Measurements from ENCODE around the gene DENND5A.

GRCh38 chr11:9177438-9178091 lies 87.6 kb downstream of the DENND5A start:
- no peak for TF ChIP-seq POLR2AphosphoS5 (IDR thresholded peaks at IDR 0.05)
- TF ChIP-seq, protein P1, sequence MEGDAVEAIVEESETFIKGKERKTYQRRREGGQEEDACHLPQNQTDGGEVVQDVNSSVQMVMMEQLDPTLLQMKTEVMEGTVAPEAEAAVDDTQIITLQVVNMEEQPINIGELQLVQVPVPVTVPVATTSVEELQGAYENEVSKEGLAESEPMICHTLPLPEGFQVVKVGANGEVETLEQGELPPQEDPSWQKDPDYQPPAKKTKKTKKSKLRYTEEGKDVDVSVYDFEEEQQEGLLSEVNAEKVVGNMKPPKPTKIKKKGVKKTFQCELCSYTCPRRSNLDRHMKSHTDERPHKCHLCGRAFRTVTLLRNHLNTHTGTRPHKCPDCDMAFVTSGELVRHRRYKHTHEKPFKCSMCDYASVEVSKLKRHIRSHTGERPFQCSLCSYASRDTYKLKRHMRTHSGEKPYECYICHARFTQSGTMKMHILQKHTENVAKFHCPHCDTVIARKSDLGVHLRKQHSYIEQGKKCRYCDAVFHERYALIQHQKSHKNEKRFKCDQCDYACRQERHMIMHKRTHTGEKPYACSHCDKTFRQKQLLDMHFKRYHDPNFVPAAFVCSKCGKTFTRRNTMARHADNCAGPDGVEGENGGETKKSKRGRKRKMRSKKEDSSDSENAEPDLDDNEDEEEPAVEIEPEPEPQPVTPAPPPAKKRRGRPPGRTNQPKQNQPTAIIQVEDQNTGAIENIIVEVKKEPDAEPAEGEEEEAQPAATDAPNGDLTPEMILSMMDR (IDR thresholded peaks at IDR 0.05) = no peak
- TF ChIP-seq POLR2A (IDR thresholded peaks at IDR 0.05) = no peak
- TF ChIP-seq EP300 (IDR thresholded peaks at IDR 0.05) = no peak
